SK-N-SH treated with all-trans-retinoic acid at 6 μM for 48 hours (cell line): ENCODE measurements around the gene LMNB1.

Experiments used
- ARNTL ChIP-seq: fragments of 450-650 bp; formaldehyde crosslinking; IDR thresholded peaks from 2 replicates; pipeline ENCODE4 v1.5.0; 2020; ENCODE audit warnings: low read depth, mild to moderate bottlenecking, moderate library complexity, borderline replicate concordance
- BACH2 ChIP-seq: fragments of 250-450 bp; sonication (Bioruptor Pico); IDR thresholded peaks from 2 replicates; pipeline ENCODE4 v1.9.0; 2021; ENCODE audit warnings: mild to moderate bottlenecking, borderline replicate concordance
- ESRRG ChIP-seq: fragments of 250-450 bp; sonication (Bioruptor Pico); IDR thresholded peaks from 2 replicates; pipeline ENCODE4 v1.6.1; 2021; ENCODE audit warnings: mild to moderate bottlenecking
- ISL1 ChIP-seq: fragments of 250-450 bp; sonication (Bioruptor Pico); IDR thresholded peaks from 2 replicates; pipeline ENCODE4 v2.1.2; 2022; ENCODE audit warnings: mild to moderate bottlenecking, moderate library complexity
- PPARA ChIP-seq: fragments of 250-450 bp; sonication (Bioruptor Pico); IDR thresholded peaks from 2 replicates; pipeline ENCODE4 v1.5.0; 2020; ENCODE audit warnings: mild to moderate bottlenecking, borderline replicate concordance
- SNAI2 ChIP-seq: fragments of 250-450 bp; sonication (Bioruptor Pico); IDR thresholded peaks from 2 replicates; pipeline ENCODE4 v1.5.0; 2020; ENCODE audit warnings: mild to moderate bottlenecking, moderate library complexity
- TOX ChIP-seq: fragments of 250-450 bp; sonication (Bioruptor Pico); IDR thresholded peaks from 2 replicates; pipeline ENCODE4 v1.8.0; 2021; ENCODE audit warnings: mild to moderate bottlenecking, moderate library complexity, borderline replicate concordance
- ZFP3 ChIP-seq: fragments of 250-450 bp; sonication (Bioruptor Pico); IDR thresholded peaks from 2 replicates; pipeline ENCODE4 v1.5.0; 2020; ENCODE audit warnings: mild to moderate bottlenecking, moderate library complexity
- ZNF8 ChIP-seq: fragments of 450-650 bp; formaldehyde crosslinking; IDR thresholded peaks from 2 replicates; pipeline ENCODE4 v1.5.0; 2020; ENCODE audit warnings: mild to moderate bottlenecking, moderate library complexity
- TF ChIP-seq, protein P1 (sequence below): fragments of 250-450 bp; sonication (Bioruptor Pico); IDR thresholded peaks from 2 replicates; pipeline ENCODE4 v1.8.0; 2020; ENCODE audit warnings: mild to moderate bottlenecking, moderate library complexity, borderline replicate concordance
- TF ChIP-seq, protein P2 (sequence below): fragments of 250-450 bp; sonication (Bioruptor Pico); IDR thresholded peaks from 2 replicates; pipeline ENCODE4 v1.5.1; 2021; ENCODE audit warnings: mild to moderate bottlenecking, moderate library complexity
- TF ChIP-seq, protein P3 (sequence below): fragments of 250-450 bp; sonication (Bioruptor Pico); IDR thresholded peaks from 2 replicates; pipeline ENCODE4 v1.5.0; 2020; ENCODE audit warnings: mild to moderate bottlenecking, moderate library complexity
- TF ChIP-seq, protein P4 (sequence below): fragments of 250-450 bp; sonication (Bioruptor Pico); IDR thresholded peaks from 2 replicates; pipeline ENCODE4 v1.5.1; 2020; ENCODE audit warnings: low read depth, mild to moderate bottlenecking, moderate library complexity

DNA sequence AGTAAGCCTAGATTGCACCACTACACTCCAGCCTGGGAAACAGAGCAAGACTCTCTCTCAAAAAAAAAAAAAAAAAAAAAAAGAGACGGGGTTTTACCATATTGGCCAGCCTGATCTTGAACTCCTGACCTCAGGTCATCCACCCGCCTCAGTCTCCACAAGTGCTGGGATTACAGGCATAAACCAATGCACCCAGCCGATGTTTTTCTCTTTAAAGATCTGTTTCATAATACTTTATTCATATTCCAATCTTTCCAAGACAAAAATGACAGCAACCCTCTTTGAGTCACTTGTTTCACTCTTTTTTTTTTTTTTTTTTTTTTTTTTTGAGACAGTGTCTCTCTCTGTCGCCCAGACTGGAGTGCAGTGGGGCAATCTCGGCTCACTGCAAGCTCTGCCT lies 13.6 kb upstream of the LMNB1 start:
- no peak for TF ChIP-seq ZFP3 (CRISPR knock-in tag)
- TF ChIP-seq ESRRG: no peak
- TF ChIP-seq, protein P1, sequence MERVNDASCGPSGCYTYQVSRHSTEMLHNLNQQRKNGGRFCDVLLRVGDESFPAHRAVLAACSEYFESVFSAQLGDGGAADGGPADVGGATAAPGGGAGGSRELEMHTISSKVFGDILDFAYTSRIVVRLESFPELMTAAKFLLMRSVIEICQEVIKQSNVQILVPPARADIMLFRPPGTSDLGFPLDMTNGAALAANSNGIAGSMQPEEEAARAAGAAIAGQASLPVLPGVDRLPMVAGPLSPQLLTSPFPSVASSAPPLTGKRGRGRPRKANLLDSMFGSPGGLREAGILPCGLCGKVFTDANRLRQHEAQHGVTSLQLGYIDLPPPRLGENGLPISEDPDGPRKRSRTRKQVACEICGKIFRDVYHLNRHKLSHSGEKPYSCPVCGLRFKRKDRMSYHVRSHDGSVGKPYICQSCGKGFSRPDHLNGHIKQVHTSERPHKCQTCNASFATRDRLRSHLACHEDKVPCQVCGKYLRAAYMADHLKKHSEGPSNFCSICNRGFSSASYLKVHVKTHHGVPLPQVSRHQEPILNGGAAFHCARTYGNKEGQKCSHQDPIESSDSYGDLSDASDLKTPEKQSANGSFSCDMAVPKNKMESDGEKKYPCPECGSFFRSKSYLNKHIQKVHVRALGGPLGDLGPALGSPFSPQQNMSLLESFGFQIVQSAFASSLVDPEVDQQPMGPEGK (CRISPR knock-in tag): no peak
- TF ChIP-seq ZNF8 (CRISPR knock-in tag): no peak
- no peak for TF ChIP-seq PPARA (CRISPR knock-in tag)
- TF ChIP-seq, protein P2, sequence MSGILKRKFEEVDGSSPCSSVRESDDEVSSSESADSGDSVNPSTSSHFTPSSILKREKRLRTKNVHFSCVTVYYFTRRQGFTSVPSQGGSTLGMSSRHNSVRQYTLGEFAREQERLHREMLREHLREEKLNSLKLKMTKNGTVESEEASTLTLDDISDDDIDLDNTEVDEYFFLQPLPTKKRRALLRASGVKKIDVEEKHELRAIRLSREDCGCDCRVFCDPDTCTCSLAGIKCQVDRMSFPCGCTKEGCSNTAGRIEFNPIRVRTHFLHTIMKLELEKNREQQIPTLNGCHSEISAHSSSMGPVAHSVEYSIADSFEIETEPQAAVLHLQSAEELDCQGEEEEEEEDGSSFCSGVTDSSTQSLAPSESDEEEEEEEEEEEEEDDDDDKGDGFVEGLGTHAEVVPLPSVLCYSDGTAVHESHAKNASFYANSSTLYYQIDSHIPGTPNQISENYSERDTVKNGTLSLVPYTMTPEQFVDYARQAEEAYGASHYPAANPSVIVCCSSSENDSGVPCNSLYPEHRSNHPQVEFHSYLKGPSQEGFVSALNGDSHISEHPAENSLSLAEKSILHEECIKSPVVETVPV: no peak
- no peak for TF ChIP-seq SNAI2 (CRISPR knock-in tag)
- TF ChIP-seq BACH2 (CRISPR knock-in tag): no peak
- TF ChIP-seq ARNTL: no peak
- TF ChIP-seq, protein P3, sequence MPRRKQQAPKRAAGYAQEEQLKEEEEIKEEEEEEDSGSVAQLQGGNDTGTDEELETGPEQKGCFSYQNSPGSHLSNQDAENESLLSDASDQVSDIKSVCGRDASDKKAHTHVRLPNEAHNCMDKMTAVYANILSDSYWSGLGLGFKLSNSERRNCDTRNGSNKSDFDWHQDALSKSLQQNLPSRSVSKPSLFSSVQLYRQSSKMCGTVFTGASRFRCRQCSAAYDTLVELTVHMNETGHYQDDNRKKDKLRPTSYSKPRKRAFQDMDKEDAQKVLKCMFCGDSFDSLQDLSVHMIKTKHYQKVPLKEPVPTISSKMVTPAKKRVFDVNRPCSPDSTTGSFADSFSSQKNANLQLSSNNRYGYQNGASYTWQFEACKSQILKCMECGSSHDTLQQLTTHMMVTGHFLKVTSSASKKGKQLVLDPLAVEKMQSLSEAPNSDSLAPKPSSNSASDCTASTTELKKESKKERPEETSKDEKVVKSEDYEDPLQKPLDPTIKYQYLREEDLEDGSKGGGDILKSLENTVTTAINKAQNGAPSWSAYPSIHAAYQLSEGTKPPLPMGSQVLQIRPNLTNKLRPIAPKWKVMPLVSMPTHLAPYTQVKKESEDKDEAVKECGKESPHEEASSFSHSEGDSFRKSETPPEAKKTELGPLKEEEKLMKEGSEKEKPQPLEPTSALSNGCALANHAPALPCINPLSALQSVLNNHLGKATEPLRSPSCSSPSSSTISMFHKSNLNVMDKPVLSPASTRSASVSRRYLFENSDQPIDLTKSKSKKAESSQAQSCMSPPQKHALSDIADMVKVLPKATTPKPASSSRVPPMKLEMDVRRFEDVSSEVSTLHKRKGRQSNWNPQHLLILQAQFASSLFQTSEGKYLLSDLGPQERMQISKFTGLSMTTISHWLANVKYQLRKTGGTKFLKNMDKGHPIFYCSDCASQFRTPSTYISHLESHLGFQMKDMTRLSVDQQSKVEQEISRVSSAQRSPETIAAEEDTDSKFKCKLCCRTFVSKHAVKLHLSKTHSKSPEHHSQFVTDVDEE (CRISPR knock-in tag): no peak
- TF ChIP-seq TOX (CRISPR knock-in tag): no peak
- TF ChIP-seq ISL1: no peak
- TF ChIP-seq, protein P4, sequence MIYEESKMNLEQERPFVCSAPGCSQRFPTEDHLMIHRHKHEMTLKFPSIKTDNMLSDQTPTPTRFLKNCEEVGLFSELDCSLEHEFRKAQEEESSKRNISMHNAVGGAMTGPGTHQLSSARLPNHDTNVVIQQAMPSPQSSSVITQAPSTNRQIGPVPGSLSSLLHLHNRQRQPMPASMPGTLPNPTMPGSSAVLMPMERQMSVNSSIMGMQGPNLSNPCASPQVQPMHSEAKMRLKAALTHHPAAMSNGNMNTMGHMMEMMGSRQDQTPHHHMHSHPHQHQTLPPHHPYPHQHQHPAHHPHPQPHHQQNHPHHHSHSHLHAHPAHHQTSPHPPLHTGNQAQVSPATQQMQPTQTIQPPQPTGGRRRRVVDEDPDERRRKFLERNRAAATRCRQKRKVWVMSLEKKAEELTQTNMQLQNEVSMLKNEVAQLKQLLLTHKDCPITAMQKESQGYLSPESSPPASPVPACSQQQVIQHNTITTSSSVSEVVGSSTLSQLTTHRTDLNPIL (CRISPR knock-in tag): no peak
